B cell (primary cell): Measurements from ENCODE around the gene CCNK. TPM values are rescaled to one million over a fixed set of nuclear protein-coding genes. Genes with fewer than 3 reads are reported as not detected.

ENCODE experiments used
- ATAC-seq: fragments of 200-7000 bp; cut with Tn5 transposase; one replicate; pipeline ENCODE4 v1.10.0; 2021; ENCODE audit warnings: low read depth, mild to moderate bottlenecking, moderate number of reproducible peaks, moderate library complexity
- CTCF ChIA-PET: fragments of 350-600 bp; sonication (Branson Sonifier 250); formaldehyde crosslinking; loops from one replicate; lab custom pipeline; 2021; ENCODE audit warnings: antibody characterized with exemption, inconsistent platforms; lab: Charles Lee
- POLR2A ChIA-PET: fragments of 350-600 bp; sonication (Branson Sonifier 250); formaldehyde crosslinking; loops from one replicate; lab custom pipeline; 2021; ENCODE audit warnings: antibody characterized with exemption; lab: Charles Lee
- DNase-seq: peaks from one replicate; pipeline ENCODE4 v3.0.0; 2013
- H2AFZ ChIP-seq: 2 replicates; pipeline ENCODE4 v1.6.1; 2012; ENCODE audit warnings: mild to moderate bottlenecking, low read depth, low read length; ENCODE audit not compliant: insufficient read depth, poor library complexity, severe bottlenecking
- H3K27ac ChIP-seq, 2 donors: 1 replicate in 1 of 2; 2 replicates in 1 of 2; pipeline ENCODE4 v1.5.1; 2012 to 2013; ENCODE audit warnings: low read length in 2 of 2, mild to moderate bottlenecking in 2 of 2, moderate library complexity in 1 of 2
- H3K27me3 ChIP-seq, 4 experiments: fragments of 200-600 bp in 1 of 4; sonication (generic) in 1 of 4; replicated peaks in 1 of 4; 1 replicate in 2 of 4; 2 replicates in 2 of 4; pipeline versions ENCODE4 v1.6.1 to v1.7.0; 2013 to 2016; ENCODE audit warnings: low read length in 3 of 4, mild to moderate bottlenecking in 2 of 4, mixed read lengths in 1 of 4, moderate library complexity in 1 of 4; ENCODE audit not compliant: insufficient read depth in 4 of 4, control insufficient read depth in 3 of 4; ENCODE audit errors: control extremely low read depth in 1 of 4
- H3K36me3 ChIP-seq, 2 experiments: replicated peaks in 1 of 2; 1 replicate in 1 of 2; 2 replicates in 1 of 2; pipeline versions ENCODE4 v1.6.1 to v1.7.1; 2013; ENCODE audit warnings: low read length in 1 of 2; ENCODE audit not compliant: insufficient read depth in 2 of 2, control insufficient read depth in 1 of 2; ENCODE audit errors: control extremely low read depth in 1 of 2, extremely low read depth in 1 of 2
- H3K4me1 ChIP-seq, 2 donors: fragments of 200-600 bp in 1 of 2; sonication (generic) in 1 of 2; 1 replicate in 1 of 2; 2 replicates in 1 of 2; pipeline versions ENCODE4 v1.5.1 to v1.6.1; 2013 to 2017; ENCODE audit warnings: low read length in 2 of 2; ENCODE audit not compliant: control insufficient read depth in 2 of 2, insufficient read depth in 2 of 2
- H3K4me2 ChIP-seq: replicated peaks from 2 replicates; pipeline ENCODE3; 2012; ENCODE audit warnings: mild to moderate bottlenecking, low read depth, low read length; ENCODE audit not compliant: poor library complexity, severe bottlenecking
- H3K4me3 ChIP-seq, 5 experiments: fragments of 200-600 bp in 1 of 5; sonication (generic) in 1 of 5; 1 replicate in 3 of 5; 2 replicates in 2 of 5; pipeline versions ENCODE4 v1.5.1 to v1.7.0; 2011 to 2016; ENCODE audit warnings: low read length in 4 of 5, mild to moderate bottlenecking in 4 of 5, low read depth in 2 of 5, control low read depth in 1 of 5, moderate library complexity in 1 of 5; ENCODE audit not compliant: insufficient read depth in 1 of 5; ENCODE audit errors: control extremely low read depth in 1 of 5, extremely low read depth in 1 of 5
- H3K79me2 ChIP-seq: fragments of 200-600 bp; sonication (generic); one replicate; pipeline ENCODE4 v1.6.0; 2016; ENCODE audit warnings: low read length; ENCODE audit not compliant: control insufficient read depth, insufficient read depth
- H3K9ac ChIP-seq: fragments of 200-600 bp; sonication (generic); 2 replicates; pipeline ENCODE4 v1.6.1; 2017; ENCODE audit warnings: mild to moderate bottlenecking, low read length, moderate library complexity
- H3K9me3 ChIP-seq, 3 donors: one replicate each; pipeline versions ENCODE4 v1.6.1 to v1.7.1; 2013; ENCODE audit warnings: low read length in 2 of 3; ENCODE audit not compliant: control insufficient read depth in 2 of 3, insufficient read depth in 1 of 3; ENCODE audit errors: control extremely low read depth in 1 of 3
- H4K20me1 ChIP-seq: 2 replicates; pipeline ENCODE4 v1.6.0; 2012; ENCODE audit warnings: mild to moderate bottlenecking, low read length; ENCODE audit not compliant: insufficient read depth, control insufficient read depth, poor library complexity, severe bottlenecking
- H3K27ac Mint-ChIP-seq: one replicate; pipeline ENCODE4 v1.8.0; 2021; ENCODE audit warnings: mixed read lengths
- H3K27me3 Mint-ChIP-seq: one replicate; pipeline ENCODE4 v1.8.0; 2021; ENCODE audit warnings: mixed read lengths
- H3K4me1 Mint-ChIP-seq: one replicate; pipeline ENCODE4 v1.8.0; 2021; ENCODE audit warnings: mixed read lengths
- H3K4me3 Mint-ChIP-seq: one replicate; pipeline ENCODE4 v1.8.0; 2021; ENCODE audit warnings: mixed read lengths
- H3K9me3 Mint-ChIP-seq: one replicate; pipeline ENCODE4 v1.8.0; 2022; ENCODE audit warnings: mixed read lengths; ENCODE audit not compliant: insufficient read depth
- CTCF ChIP-seq: fragments of 200-600 bp; IDR thresholded peaks from one replicate; pipeline ENCODE4 v1.8.0; 2022; ENCODE audit warnings: antibody characterized with exemption, mild to moderate bottlenecking
- EZH2 ChIP-seq: IDR thresholded peaks from 2 replicates; pipeline ENCODE4 v1.6.1; 2012; ENCODE audit warnings: borderline replicate concordance, low read depth, mild to moderate bottlenecking, moderate library complexity, low read length; ENCODE audit not compliant: insufficient read depth, poor library complexity, severe bottlenecking
- WGBS: methylation state at CpG from one replicate; pipeline ENCODE4 v1.1.5; 2013; ENCODE audit warnings: missing lambda C conversion rate; ENCODE audit not compliant: insufficient coverage; 5-methylcytosine and 5-hydroxymethylcytosine counted together
- intact Hi-C: fragments of 100-400 bp; cut with micrococcal nuclease; formaldehyde crosslinking; loops from one replicate; pipeline ENCODE4 v1.10.0; 2022
- polyA plus RNA-seq: library from polyadenylated mRNA; depleted of rRNA; stranded (reverse); fragments of >200 nt; gene quantifications from 2 replicates; pipeline ENCODE4 v1.2.3, GENCODE V29; 2012
- total RNA-seq, 2 donors: library from RNA; stranded (reverse); fragments of 120-200 nt in 1 of 2; gene quantifications; 1 replicate in 1 of 2; 2 replicates in 1 of 2; pipeline versions ENCODE4 v1.2.3 to v1.2.4, GENCODE V29; 2013 to 2022

Gene CCNK
- total and polyA plus RNA-seq, 2 donors (not counting 1 experiment from before 2014, with no cell fraction given) = 17.5 to 82.0 TPM

GRCh38 chr14:99441918-99442317 is 39.3 kb upstream of the CCNK start:
- no peaks in the 10 kb centered on the region for H3K27me3 Mint-ChIP-seq
- peaks cover 19% of the 10 kb centered on the region for H3K4me1 Mint-ChIP-seq
- peaks cover 0 to 25% of the 10 kb centered on the region in 2 experiments for H3K36me3 ChIP-seq
- 20% methylated on average over 3 of the region's 7 CpGs for WGBS
- H3K9me3 ChIP-seq = no peaks in the 10 kb centered on the region
- DNase-seq = no peak
- TF ChIP-seq CTCF (no peak), EZH2 (no peak)
- ATAC-seq = no peak
- no peaks in the 10 kb centered on the region for H4K20me1 ChIP-seq
- no peak overlapping the region for H3K9ac ChIP-seq
- no peak overlapping the region for H3K4me3 ChIP-seq
- intact Hi-C loops = no loop called here
- no peaks in the 10 kb centered on the region for H3K27me3 ChIP-seq
- H3K4me2 ChIP-seq = no peak overlapping the region
- H3K27ac ChIP-seq = no peak overlapping the region
- peaks cover 5 to 10% of the 10 kb centered on the region in 2 donors for H3K4me1 ChIP-seq
- H3K4me3 Mint-ChIP-seq = no peak overlapping the region
- ChIA-PET POLR2A (no interaction called here), CTCF (no interaction called here)
- H3K9me3 Mint-ChIP-seq = no peaks in the 10 kb centered on the region
- H3K79me2 ChIP-seq = peaks cover 3% of the 10 kb centered on the region
- H2AFZ ChIP-seq = no peak overlapping the region
- peak overlapping the region; percentile 62 for H3K27ac Mint-ChIP-seq

GRCh38 chr14:99445931-99446330 is 35.3 kb upstream of the CCNK start:
- H3K36me3 ChIP-seq = peaks cover 0 to 37% of the 10 kb centered on the region in 2 experiments
- intact Hi-C loops = no loop called here
- CTCF ChIA-PET = no interaction called here

More at GRCh38 chr14:99445931-99446330, 35.3 kb upstream of the CCNK start:
- DNase-seq (no peak), ATAC-seq (no peak)
- H3K27ac ChIP-seq = no peak overlapping the region
- H3K4me1 ChIP-seq = peaks cover 5 to 6% of the 10 kb centered on the region in 2 donors
- Mint-ChIP-seq H3K4me1 (peaks cover 10% of the 10 kb centered on the region), H3K9me3 (no peaks in the 10 kb centered on the region), H3K4me3 (no peak overlapping the region), H3K27ac (no peak overlapping the region), H3K27me3 (no peaks in the 10 kb centered on the region)
- no peaks in the 10 kb centered on the region for H3K79me2 ChIP-seq
- no peak overlapping the region for H3K4me3 ChIP-seq
- no peaks in the 10 kb centered on the region for H4K20me1 ChIP-seq
- WGBS = 94% methylated on average over 5 of the region's 7 CpGs
- POLR2A ChIA-PET = no interaction called here
- no peaks in the 10 kb centered on the region for H3K27me3 ChIP-seq
- TF ChIP-seq EZH2 (no peak), CTCF (no peak)
- no peak overlapping the region for H2AFZ ChIP-seq
- no peak overlapping the region for H3K4me2 ChIP-seq
- no peaks in the 10 kb centered on the region for H3K9me3 ChIP-seq
- H3K9ac ChIP-seq = no peak overlapping the region
